ENCODE measurements around the gene GNAQ.

Gene GNAQ

DNA sequence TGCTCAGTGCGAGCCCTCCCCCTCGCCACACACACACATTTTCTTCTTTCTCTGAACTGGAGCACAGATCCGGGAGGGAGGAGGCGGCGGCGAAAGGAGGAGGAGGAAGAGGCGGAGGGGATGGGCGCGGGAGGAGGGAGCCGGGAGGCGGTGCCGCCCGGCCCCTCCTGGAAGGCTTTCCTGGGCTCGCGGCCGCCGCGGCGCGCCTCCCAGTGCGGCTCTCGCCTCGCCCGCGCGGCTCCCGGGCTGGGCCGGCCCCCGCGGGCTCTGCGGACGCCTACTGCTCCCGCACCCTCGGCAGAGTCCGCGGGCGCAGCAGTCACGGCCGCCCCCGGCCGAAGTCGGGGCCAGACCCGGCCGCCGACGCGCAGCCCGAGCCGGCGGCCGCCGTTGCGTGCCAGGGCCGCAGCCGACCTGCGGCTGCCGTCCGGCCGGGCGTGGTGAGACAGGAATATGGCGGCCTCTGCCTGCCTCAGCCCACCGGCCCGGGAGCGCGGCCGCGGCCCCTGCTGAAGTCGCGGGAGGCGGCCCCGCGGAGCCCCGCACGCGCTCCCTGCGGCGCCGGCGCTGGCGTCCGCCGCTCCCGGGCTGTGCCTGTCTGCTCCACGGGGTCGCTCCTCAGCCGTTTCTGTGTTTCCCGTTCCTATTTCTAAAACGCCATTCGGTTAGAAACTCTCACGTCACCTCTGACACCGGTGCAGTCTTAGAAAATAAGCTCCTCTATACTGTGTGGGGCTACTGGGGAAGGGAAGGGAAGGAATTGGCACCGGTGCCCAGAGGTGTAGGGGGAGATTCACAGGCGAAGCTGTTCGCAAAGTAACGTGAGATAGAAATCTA is 500 bp upstream of the GNAQ start:
- DNase-seq (ENCODE audit: low spot score) = peak; percentile 78

DNA sequence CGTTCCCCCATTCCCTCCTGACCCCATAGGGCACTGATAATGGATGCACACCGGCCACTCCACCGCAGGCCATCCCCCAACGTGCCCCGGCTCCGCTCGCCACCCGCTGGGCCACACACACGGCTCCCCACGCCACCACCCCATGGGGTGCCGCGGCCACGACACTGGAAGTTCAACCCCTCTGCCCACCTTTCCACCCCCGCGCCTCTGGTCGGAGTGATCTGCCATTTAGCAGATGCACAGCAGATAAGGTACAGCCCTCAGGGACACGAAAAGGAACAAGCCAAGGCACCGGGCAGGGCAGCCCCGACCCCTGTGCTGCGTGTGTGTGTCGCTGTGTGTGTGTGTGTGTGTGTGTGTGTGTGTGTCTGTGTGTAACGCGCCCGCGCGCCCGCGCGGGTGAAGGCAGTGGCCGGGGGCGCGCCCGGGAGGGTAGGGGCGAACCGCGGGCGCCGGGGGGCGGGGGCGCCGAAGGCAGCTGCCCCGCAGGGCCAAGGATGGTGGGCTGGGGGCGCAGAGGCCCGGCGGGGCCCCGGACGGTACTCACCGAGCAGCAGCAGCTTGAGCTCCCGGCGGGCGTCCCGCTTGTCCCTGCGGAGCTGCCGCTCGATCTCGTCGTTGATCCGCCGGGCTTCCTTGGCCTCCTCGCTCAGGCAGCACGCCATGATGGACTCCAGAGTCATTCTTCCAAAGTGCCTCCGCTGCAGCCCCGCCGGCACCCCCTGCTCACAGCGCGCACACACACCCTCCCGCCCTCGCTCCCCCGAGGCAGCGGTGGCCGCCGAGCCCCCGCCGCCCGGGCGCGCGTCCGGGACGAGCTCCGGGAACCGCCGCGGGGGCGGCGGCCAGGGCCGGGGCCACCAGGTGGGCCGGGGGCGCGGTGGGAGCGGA is 813 bp downstream of the GNAQ start:
- DNase-seq (ENCODE audit: low spot score) = peak; percentile 60

DNA sequence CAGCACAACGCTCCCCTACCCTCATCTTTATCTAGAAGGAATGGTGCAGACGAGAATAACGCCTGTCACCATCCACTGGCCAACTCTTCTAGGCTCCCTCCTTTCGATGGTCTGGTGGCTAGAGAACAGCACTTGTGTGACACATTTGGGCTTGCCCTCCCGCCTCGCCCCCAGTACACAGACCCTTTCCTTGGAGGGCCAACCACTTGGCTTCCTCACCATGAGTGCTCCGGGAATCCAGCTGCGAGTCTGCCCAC is 1.4 kb downstream of the GNAQ start:
- DNase-seq (ENCODE audit: low spot score) = no peak

DNA sequence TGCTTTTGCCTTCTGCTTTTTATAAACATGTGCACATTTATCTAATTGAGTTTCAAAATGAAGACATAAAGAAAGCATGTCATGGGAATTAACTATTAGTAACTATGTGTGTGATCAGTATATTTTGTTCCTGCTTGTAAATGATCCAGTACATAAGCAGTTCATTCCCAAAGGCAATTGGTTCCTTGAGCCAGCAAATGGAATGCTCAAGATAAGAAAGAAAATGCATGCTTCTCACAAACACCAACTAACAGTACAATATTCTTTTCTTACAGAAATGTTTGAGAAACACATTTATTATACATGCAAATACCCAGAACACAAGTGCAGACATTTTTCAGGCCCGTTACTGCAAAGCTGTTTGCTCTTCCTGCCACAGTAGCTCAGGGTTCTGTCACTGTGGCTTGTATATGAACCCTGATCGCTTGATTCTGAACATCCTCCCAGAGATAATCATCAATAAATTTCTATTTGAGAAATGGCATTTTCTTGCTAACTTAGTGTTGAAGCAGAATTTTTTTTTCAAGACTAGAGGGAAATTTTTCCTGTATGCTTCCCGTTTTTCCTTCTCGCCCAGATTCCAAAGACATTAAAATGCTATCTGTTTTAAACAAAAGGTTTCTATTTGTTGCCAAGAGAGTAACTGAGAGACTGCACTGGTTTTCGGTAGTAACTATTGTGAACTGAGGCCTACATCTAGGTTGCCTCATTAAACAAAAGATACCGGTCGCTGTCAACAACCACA is 1.9 kb downstream of the GNAQ start:
- DNase-seq (ENCODE audit: low spot score) = no peak

DNA sequence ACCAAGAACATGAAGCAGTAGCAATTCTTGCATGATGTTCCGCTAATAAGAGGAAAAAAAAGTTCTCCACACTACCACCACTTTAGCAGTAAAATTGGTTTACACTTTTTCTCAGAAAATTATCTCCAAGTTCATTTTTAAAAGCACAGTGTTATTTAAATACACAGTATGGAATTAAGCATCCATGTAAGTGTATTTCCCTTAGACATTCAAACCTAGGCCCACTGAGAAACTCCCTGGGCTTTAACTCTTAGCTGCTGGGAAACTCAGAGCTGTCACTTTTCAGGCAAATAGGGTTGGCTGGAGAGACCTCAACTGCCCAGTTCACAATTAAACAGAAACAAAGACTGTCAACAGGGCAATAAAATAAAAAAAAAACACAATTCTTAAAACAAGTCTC is 2.7 kb downstream of the GNAQ start:
- DNase-seq (ENCODE audit: low spot score) = no peak

DNA sequence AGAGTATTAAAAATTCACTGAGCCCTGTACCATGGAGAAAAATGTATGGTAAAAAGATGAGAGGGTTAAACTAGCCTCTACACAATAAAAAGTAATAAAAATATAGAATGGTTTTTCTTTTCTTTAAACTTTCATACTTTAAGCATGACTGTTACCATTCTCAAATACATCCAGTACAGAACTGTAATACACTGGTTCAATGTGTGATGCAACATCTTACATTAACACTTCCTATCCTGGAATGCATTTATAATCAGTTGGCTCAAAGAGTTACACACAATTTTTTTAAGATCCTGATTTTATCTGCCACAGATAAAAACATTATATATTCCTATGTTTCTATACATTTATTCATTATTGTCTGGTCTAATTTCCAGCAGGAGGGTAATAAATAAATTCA is 4.7 kb downstream of the GNAQ start:
- no peak for DNase-seq (ENCODE audit: low spot score)

DNA sequence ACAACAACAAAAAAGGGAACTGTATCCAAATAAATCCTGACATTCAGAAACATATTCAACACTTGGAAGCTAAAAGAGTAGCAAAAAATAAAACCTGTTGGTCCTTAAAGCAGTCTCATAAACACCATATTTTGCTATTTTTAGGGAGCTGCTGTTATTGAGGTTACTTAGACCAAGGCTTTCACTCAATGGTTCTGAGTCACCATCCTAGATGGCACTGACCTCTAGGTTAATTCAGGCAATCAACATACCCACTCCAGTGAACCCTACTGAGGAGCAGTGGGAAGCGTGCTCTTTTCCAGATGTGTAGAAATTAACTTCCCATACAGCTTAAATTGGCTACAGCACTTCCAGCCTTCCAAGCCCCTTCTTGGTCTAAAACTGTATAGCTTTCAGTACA is 5.2 kb downstream of the GNAQ start:
- no peak for DNase-seq (ENCODE audit: low spot score)

DNA sequence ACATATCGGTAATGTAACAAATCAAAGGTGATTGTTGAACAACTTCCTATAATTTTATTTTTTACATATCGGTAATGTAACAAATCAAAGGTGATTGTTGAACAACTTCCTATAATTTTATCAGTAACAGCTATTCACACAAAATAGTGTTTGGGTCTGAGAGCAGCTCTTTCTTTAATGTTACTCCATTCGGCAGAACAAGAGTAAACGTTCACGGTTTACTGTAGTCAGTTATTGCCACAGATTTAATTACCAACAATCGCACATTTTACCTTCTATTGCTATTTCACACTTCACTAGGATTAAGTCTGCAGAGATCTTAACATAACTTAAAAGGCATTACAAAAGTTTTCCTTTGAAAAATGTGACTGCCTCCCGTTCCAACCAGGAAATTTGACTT is 6.4 kb downstream of the GNAQ start:
- no peak for DNase-seq (ENCODE audit: low spot score)

DNA sequence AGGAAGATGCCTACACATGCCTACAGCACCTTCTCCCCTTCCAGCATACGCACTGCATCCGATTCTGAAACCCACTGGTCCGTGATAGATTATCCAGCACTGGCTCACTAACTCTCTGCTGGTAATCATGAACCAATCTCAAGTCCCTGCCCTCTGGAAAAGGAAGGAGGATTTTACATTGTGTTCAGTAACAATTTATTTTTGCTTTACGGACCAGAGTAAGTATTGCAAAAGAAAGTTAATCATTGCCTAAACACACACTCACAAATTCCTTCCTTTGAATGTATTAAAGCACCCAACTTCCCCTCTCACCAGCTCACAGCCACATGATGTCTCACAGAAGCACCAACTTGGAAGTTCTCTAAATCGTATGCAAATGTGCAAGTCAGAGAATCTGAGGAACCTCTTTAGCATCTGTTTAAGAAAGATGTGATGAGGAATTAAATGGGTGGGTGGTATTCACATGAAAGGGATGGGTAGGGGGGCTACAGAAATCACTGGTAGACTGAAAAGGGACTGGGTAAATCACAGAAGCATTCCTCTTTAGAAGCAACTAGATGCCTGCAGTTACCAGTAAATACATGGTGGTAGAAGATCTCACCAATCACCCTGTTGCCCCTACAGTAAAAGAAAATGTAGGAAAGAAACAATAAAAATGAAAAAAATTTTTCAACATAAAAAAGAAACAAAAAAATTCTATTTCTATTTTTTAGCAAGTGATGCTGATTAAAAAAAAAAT is 8.4 kb downstream of the GNAQ start:
- DNase-seq (ENCODE audit: low spot score) = no peak

DNA sequence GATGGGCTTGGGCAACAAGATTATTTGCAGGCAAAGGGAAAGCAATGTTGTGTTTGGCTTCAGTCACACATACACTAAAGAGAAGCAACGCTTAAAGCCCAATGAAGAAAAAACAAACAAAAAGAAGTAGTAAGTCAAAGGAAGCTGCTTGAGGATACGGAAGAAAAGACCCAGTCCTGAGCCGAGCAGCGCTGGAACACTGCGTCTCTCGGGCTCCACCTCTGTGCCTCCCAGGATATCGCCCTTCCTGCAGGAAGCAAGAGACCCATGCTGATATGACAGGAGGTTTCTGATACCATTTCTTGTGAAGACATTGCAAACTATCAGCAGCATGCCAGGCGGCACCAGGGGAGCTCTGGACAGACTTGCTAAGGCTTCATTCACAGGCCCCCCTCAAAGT is 9.9 kb downstream of the GNAQ start:
- DNase-seq (ENCODE audit: low spot score) = no peak

DNA sequence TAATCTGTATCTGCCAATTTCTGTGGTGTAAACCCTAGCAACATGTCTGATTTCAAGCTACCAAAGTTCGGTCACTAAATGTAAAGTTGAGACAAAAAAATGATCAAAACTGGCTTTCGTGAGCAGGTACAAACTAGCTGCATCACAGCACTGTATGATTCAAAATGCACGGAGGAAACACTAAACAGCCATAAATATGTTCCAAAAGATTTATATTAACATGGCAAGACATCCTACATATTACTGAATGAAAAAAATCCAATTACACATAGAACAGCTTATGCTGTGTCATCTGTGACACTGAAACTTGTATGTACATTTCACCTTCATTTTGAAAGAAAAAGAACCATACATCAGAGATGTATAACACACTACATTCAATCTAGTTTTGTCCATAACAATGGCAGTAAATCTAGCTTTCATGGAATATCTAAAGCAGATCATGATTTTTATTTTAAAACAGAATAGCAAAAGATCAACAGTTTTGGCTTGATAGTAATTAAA is 14.4 kb downstream of the GNAQ start:
- DNase-seq (ENCODE audit: low spot score) = no peak

DNA sequence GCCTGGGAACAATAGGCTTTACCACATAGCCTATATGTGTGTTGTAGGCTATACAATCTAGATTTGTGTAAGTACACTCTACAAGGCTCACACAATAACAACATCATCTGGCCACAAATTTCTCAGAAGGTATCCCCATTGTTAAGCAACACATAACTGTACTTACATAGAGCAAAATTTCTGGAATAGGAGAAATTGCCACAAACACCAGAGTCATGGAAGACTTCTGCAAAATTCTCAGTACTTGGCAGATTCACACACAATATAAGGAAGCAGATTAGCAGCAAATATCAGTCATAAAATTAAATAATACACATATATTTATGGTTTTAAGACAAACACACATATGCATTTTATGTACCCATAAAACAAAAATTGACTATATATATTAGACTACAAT is 16.4 kb downstream of the GNAQ start:
- no peak for DNase-seq (ENCODE audit: low spot score)

DNA sequence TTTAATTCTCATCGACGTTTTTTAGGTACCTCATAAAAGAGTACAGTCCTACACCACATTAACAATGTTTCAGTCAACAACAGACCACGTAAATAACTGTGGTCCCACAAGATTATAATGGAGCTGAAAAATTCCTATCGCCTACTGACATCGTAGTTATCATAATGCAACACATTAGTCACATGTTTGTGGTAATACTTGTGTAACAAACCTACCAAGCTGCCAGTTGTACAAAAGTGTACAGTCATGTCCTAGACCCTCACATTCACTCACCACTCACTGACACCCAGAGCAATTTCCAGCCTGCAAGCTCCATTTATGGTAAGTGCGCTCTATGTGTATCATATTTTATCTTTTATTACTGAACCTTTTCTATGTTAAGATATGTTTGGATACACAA is 16.8 kb downstream of the GNAQ start:
- no peak for DNase-seq (ENCODE audit: low spot score)

DNA sequence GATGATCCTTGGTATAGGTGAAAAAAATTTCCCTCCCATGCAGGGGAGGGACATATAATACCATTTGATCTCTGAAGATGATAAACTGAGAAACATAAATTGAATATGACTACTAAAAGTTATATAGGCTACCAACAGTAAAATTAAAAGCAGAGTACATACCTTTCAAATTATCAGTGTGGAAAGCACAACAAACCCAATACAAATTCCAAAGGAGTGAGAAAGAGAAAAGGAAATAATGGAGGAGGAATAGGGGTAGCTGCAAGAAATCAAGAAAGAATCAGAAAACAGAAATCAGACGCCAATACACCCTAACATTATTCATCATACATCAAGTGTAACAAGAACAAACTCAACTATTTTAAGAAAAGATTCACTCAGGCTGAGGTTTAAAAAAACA is 17.7 kb downstream of the GNAQ start:
- DNase-seq (ENCODE audit: low spot score) = no peak

DNA sequence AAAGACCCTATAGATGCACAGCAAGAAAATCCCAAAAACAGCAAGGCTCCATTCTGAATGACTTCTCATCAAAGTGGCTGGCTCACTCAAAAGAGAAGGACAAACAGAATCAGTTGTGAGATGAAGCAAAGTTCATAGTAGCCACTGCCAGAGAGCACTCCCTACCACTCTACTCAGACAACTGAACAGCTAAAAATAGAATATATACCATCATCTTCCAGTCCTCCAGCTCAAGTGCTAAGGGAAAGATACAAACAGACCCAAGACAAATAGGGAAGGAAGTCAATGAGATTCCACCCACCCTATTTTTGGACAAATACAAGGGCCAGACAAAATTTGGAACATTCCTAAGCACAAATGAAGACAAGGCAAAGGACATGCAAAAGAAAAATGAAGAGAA is 20.6 kb downstream of the GNAQ start:
- no peak for DNase-seq (ENCODE audit: low spot score)

DNA sequence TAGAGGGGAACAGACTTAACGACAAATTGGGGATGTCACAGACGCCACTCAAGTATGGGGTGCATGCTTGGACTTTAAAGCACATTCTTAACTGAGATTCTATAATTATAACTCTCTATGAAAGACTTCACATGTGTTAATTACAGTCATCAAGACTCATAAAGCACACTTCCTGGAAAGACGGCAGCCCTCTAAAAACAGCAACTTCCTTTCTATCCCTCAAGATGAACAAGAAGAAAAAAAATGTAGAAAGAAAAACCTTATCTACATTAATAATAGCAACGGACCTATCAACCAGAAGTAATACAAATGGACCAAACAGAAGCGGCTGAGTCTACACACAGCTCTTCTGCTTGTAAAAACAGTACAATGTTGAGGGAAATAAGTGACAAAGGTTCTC is 21.2 kb downstream of the GNAQ start:
- peak; percentile 42 for DNase-seq (ENCODE audit: low spot score)

DNA sequence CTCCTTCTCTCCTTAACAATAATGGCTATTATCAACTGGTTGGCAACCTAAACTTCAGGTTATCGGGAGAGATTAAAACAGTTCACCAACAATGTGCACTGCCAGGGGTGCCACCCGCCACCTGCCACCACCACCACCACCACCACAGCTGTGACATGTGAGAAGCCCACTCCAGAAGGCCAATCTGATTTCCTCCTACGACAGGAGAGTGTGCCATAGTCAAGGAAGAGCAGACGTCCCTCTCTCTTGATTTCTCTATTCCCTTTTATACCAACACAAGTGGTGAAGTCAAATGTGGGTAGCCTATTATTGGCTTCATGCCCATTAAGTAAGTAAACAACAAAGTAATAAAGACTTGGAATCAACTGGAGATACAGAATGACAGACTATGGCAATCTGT is 22.4 kb downstream of the GNAQ start:
- DNase-seq (ENCODE audit: low spot score) = no peak

DNA sequence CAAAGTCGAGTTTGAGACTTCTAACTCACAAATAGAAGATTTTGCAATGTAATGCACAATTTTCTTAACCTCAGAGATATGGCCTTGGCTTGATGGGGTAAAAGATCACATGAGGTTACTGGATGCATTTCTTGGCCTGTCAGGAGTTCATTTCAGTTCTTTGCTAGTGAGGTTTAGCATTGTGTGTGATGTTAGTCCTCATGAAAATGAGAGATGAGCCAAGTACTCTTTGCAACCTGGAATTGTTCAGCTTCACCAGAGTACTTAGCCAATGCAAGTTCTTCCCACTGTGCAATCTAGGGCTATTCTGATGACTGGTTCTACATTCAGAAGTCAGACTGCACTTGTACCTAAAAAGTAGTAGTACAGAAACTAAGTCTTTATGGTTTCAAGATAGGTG is 24.9 kb downstream of the GNAQ start:
- no peak for DNase-seq (ENCODE audit: low spot score)

DNA sequence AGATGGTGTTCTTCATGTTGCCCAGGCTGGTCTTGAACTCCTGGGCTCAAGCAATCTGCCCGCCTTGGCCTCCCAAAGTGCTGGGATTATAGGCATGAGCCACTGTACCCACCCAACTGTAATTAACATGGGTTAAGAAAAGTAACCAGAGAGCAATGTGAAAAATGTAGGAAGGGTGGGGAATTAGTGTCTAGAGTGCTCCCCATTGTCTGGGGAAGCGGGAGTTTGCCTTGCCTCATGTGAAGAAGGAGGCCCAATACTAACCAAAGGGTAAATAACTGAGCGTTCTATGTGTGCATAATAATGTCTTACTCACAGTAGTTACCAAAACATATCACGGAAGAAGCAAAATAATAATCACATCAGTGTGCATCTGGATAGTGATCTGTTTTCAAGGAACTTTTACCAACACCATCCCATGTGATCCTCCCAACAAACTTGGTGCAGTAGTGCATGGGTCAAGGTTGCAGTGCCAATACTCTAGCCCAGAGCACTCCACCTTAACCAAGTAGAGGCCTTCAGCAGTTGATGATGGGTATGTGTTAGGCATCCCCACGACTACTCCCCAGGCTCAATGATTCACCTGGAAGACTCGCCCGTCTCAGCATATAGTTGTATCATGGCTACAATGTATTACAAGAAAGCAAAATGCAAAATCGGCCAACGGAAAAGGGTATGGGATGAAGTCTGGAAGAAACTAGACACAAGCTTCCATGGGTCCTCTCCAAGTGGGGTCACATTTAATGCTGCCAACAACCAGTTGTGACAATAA is 26.2 kb downstream of the GNAQ start:
- DNase-seq (ENCODE audit: low spot score) = no peak

DNA sequence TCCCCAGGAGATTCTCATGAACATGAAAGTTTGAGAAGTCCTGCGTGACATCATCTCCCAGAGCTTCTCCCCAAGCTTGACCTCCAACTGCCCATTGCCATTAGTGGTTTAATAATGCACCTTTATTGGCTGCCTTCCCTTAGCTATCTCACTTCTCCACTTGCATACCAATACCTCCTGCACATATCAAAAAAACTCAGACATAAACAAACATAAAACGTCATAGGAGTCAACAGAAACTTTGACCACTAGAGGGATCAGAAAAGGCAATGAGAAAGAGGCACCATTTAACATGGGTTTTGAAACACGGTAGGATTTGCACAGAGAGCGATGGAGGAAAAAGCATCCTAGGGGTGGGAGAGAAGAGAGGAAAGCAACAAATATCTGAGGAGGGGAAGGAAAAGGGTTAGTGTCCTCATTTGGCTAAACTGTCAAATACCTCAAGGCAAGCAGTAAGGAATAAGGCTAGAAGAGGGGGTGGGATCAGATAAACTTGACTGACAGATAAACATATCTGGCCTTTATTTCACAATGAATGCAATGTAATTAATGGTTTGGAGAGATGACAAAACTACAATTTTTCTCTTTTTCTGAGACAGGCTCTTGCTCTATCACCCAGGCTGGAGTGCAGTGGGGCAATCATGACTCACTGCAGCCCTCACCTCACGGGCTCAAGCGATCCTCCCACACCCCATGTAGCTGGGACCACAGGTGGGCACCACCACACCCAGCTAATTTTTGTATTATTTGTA is 27.0 kb downstream of the GNAQ start:
- DNase-seq (ENCODE audit: low spot score) = no peak

DNA sequence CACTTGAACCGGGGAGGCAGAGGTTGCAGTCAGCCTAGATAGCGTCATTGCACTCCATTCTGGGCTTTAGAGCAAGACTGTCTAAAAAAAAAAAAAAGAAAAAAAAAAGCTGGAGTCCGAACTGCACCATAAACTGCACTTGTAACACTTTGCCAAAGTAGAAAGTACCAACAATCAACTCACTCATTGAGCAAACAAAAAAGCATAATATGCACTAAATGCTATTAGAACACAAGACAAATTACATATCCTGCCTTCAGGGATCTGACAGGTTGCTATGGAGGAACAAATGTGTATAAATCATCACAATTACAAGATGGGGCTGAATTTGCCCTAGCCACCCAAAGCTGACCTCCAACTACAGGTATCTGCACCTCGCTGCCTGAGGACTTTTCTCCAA is 27.9 kb downstream of the GNAQ start:
- no peak for DNase-seq (ENCODE audit: low spot score)
